Suprapubic skin (tissue), 4 donors: Measurements from ENCODE around the gene AP3B1. TPM values are rescaled to one million over a fixed set of nuclear protein-coding genes. Genes with fewer than 3 reads are reported as not detected.
"Not testable (repeated sequence)": the region's sequence is repeated elsewhere in the genome, so short reads cannot be mapped to it uniquely, and the experiment has no call there.

ENCODE experiments used
- DNase-seq, 2 donors: peaks; one replicate each; pipeline ENCODE4 v3.0.0-alpha.2; 2019; ENCODE audit warnings: low spot score in 2 of 2
- H3K27ac ChIP-seq: fragments of 200-600 bp; sonication (generic); one replicate; pipeline ENCODE4 v1.5.1; 2019
- H3K27me3 ChIP-seq: fragments of 200-600 bp; sonication (generic); one replicate; pipeline ENCODE4 v1.5.1; 2019
- H3K36me3 ChIP-seq: fragments of 200-600 bp; sonication (generic); one replicate; pipeline ENCODE4 v1.5.1; 2019
- H3K4me1 ChIP-seq: fragments of 200-600 bp; sonication (generic); one replicate; pipeline ENCODE4 v1.5.1; 2019
- H3K4me3 ChIP-seq: fragments of 200-600 bp; sonication (generic); one replicate; pipeline ENCODE4 v1.5.1; 2019; ENCODE audit warnings: mild to moderate bottlenecking
- H3K9me3 ChIP-seq: fragments of 200-600 bp; sonication (generic); one replicate; pipeline ENCODE4 v1.5.1; 2019
- EP300 ChIP-seq: sonication (generic); formaldehyde crosslinking; IDR thresholded peaks from one replicate; pipeline ENCODE4 v1.6.1; 2017; ENCODE audit warnings: antibody characterized with exemption
- POLR2A ChIP-seq, 2 donors: fragments of 450-650 bp; IDR thresholded peaks; one replicate each; pipeline ENCODE4 v1.6.1; 2017; ENCODE audit warnings: antibody characterized with exemption in 2 of 2, mild to moderate bottlenecking in 2 of 2, moderate library complexity in 2 of 2
- POLR2AphosphoS5 ChIP-seq, 3 donors: sonication (generic); formaldehyde crosslinking; IDR thresholded peaks; one replicate each; pipeline ENCODE4 v1.6.1; 2017; ENCODE audit warnings: antibody characterized with exemption in 3 of 3
- WGBS: methylation state at CpG from one replicate; pipeline ENCODE4 v1.1.5; 2018; 5-methylcytosine and 5-hydroxymethylcytosine counted together
- total RNA-seq, 4 donors: library from RNA; depleted of rRNA; stranded (reverse); fragments of >200 nt; gene quantifications; one replicate each; pipeline ENCODE4 v1.1.0, GENCODE V29; 2016
- TF ChIP-seq, protein P1 (sequence below), 2 donors: fragments of 200-600 bp in 1 of 2; fragments of 450-650 bp in 1 of 2; sonication (generic) in 1 of 2; IDR thresholded peaks; one replicate each; pipeline ENCODE4 v1.5.1; 2016 to 2019; ENCODE audit warnings: antibody characterized with exemption in 2 of 2, mild to moderate bottlenecking in 1 of 2, moderate library complexity in 1 of 2

AP3B1 gene
- total RNA-seq, 4 donors from 2014 or later, result 32.2 to 44.0 (median 33.1) TPM

DNA sequence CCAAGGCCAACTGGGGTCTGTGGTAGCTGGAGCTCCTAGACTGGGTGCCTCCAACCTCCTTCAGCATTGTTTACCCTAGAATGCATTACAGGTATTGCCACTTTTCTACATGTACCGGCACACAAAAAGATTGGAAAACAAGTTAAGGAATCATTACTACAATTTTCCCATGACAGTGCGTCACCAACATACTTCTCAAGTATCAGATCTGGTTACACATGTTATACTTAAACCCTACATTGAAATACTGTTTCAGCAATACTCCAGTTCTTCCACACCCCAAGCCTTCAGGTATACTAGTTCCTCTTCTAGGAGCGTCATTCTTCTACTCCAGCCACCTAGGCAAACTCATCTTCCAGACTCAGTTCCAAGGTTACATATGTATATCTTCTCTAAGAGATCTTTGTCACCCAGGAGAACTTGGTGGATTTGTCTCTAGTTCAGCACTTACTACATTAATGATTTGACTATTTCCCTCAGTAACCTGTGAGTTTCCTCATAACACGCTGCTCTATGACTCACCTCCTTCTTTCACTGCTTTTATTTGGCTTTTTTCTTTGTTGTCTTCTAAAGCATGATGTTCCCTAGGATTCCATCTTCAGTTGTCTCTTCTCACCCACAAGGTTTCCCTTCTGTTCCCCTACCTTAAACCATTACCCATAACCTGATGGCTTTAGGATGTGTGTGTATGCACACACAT lies 217.0 kb downstream of the AP3B1 start:
- TF ChIP-seq POLR2A (IDR thresholded peaks at IDR 0.05) (no peak), POLR2AphosphoS5 (IDR thresholded peaks at IDR 0.05) (no peak)
- TF ChIP-seq, protein P1, sequence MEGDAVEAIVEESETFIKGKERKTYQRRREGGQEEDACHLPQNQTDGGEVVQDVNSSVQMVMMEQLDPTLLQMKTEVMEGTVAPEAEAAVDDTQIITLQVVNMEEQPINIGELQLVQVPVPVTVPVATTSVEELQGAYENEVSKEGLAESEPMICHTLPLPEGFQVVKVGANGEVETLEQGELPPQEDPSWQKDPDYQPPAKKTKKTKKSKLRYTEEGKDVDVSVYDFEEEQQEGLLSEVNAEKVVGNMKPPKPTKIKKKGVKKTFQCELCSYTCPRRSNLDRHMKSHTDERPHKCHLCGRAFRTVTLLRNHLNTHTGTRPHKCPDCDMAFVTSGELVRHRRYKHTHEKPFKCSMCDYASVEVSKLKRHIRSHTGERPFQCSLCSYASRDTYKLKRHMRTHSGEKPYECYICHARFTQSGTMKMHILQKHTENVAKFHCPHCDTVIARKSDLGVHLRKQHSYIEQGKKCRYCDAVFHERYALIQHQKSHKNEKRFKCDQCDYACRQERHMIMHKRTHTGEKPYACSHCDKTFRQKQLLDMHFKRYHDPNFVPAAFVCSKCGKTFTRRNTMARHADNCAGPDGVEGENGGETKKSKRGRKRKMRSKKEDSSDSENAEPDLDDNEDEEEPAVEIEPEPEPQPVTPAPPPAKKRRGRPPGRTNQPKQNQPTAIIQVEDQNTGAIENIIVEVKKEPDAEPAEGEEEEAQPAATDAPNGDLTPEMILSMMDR (IDR thresholded peaks at IDR 0.05), result no peak
- 93% methylated on average over 4 of the region's 4 CpGs for WGBS
- Histone ChIP-seq H3K4me1 (no peaks in the 10 kb centered on the region), H3K27me3 (no peaks in the 10 kb centered on the region), H3K4me3 (no peak overlapping the region), H3K36me3 (no peaks in the 10 kb centered on the region), H3K27ac (no peak overlapping the region), H3K9me3 (no peaks in the 10 kb centered on the region)
- DNase-seq, result no peak

DNA sequence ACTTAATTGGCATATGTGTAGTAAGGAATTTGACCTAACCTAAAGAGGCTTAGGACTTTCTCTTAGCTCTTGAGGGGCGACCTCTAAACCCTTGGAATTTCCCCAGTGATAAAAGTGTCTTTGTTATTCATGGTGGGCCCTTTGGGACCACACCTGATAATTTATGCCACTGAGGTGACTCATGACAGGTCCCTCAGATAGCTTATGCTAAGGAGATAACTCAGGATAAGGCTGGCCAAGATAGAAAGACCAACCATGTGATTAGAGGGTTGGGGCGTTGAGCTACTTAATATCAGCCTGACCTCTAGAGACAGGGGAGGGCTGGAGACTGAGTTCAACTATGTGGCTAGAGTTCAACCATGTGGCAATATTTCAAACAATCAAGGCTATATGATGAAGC lies 218.1 kb downstream of the AP3B1 start:
- no peak overlapping the region for H3K27ac ChIP-seq
- no peaks in the 10 kb centered on the region for H3K36me3 ChIP-seq
- 82% methylated on average over 2 of the region's 2 CpGs for WGBS
- no peaks in the 10 kb centered on the region for H3K27me3 ChIP-seq
- no peak overlapping the region for H3K4me3 ChIP-seq
- no peak for DNase-seq
- no peaks in the 10 kb centered on the region for H3K4me1 ChIP-seq
- no peaks in the 10 kb centered on the region for H3K9me3 ChIP-seq
- TF ChIP-seq EP300 (no peak), POLR2AphosphoS5 (IDR thresholded peaks at IDR 0.05) (no peak), POLR2A (IDR thresholded peaks at IDR 0.05) (no peak)
- TF ChIP-seq, protein P1 (IDR thresholded peaks at IDR 0.05), result no peak

DNA sequence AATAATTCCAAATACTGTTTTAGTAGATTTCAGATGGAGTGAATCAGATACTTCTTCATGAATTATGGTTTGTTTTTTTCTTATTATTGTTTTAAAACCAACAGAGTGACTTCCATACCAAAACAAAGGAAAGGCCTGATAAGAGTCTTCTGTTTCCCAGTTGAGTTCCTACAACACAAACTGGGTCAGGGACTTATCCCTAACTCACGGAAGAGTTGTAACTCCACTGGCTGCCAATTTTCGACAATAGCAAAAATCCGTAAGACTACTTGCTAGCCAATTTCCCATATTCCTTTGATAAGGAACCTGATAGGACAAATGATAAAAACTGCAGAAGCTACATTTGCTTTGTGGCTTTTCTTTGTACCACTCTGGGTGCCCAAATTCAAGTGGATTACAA lies 219.2 kb downstream of the AP3B1 start:
- Histone ChIP-seq H3K4me3 (no peak overlapping the region), H3K4me1 (no peaks in the 10 kb centered on the region), H3K27ac (no peak overlapping the region), H3K36me3 (no peaks in the 10 kb centered on the region), H3K9me3 (no peaks in the 10 kb centered on the region), H3K27me3 (no peaks in the 10 kb centered on the region)
- no peak for DNase-seq
- TF ChIP-seq EP300, result no peak
- TF ChIP-seq POLR2A (IDR thresholded peaks at IDR 0.05), result no peak
- TF ChIP-seq POLR2AphosphoS5 (IDR thresholded peaks at IDR 0.05), result no peak
- TF ChIP-seq, protein P1 (IDR thresholded peaks at IDR 0.05), result no peak
- 98% methylated on average over 3 of the region's 3 CpGs for WGBS

DNA sequence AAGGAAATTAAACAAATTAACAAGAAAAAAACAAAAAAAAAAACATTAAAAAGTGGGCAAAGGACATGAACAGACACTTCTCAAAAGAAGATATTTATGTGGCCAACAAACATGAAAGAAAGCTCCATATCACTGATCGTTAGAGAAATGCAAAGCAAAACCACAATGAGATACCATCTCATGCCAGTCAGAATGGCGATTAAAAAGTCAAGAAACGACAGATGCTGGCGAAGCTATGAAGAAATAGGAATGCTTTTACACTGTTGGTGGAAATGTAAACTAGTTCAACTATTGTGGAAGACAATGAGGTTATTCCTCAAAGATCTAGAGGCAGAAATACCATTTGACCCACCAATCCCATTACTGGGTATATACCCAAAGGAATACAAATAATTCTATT lies 223.8 kb downstream of the AP3B1 start:
- not testable (repeated sequence) for H3K9me3 ChIP-seq, H3K4me3 ChIP-seq, H3K4me1 ChIP-seq, H3K36me3 ChIP-seq, H3K27me3 ChIP-seq, H3K27ac ChIP-seq, DNase-seq
- 88% methylated on average over 4 of the region's 4 CpGs for WGBS

DNA sequence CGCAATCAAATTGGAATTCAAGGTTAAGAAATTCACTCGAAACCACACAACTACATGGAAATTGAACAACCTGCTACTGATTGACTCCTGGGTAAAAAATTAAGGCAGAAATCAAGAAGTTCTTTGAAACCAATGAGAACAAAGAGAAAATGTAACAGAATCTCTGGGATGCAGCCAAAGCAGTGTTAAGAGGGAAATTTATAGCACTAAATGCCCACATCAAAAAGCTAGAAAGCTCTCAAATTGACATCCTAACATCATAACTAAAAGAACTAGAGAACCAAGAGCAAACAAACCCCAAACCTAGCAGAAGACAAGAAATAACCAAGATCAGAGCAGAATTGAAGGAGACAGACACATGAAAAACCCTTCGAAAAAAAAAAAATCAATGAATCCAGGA lies 226.9 kb downstream of the AP3B1 start:
- 96% methylated on average over 3 of the region's 3 CpGs for WGBS
- H3K36me3 ChIP-seq, H3K4me3 ChIP-seq, H3K27me3 ChIP-seq, H3K9me3 ChIP-seq, DNase-seq, H3K4me1 ChIP-seq, H3K27ac ChIP-seq: not testable (repeated sequence)

DNA sequence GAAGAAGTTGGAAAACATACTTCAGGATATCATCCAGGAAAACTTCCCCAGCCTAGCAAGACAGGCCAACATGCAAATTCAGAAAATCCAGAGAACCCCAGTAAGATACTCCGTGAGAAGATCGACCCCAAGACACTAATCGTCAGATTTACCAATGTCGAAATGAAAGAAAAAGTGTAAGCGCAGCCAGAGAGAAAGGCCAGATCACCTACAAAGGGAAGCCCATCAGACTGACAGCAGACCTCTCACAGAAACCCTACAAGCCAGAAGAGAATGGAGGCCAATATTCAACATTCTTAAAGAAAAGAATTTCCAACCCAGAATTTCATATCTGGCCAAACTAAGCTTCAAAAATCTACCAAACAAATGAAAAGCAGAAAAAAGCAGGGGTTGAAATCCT lies 227.8 kb downstream of the AP3B1 start:
- not testable (repeated sequence) for H3K4me1 ChIP-seq, H3K27me3 ChIP-seq, H3K4me3 ChIP-seq, H3K27ac ChIP-seq, H3K9me3 ChIP-seq, DNase-seq, H3K36me3 ChIP-seq
- WGBS, result 94% methylated on average over 5 of the region's 5 CpGs

DNA sequence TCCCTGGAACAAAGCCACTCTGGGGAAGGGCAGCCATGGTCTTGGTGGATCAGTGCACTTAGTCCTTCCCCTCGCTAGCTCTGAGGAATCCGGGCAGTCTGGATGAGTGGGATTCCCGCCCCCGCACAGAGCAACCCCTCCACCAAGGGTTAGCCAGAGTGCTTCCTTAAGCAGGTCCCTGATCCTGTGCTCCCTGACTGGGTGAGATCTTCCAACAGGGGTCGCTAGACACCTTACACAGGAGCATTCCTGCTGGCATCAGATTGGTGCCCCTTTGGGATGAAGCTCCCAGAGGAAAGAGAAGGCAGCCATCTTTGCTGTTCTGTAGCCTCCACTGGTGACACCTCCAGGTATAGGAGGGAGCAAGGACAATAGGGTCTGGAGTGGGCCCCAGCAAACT lies 228.8 kb downstream of the AP3B1 start:
- no peak for TF ChIP-seq POLR2A (IDR thresholded peaks at IDR 0.05)
- TF ChIP-seq, protein P1 (IDR thresholded peaks at IDR 0.05), result no peak
- TF ChIP-seq EP300, result no peak
- no peak for TF ChIP-seq POLR2AphosphoS5 (IDR thresholded peaks at IDR 0.05)
- no peak overlapping the region for H3K4me3 ChIP-seq
- H3K27ac ChIP-seq, result no peak overlapping the region
- H3K9me3 ChIP-seq, result peaks cover 6% of the 10 kb centered on the region
- no CpG with 5 or more reads among the region's 5 CpGs for WGBS
- H3K27me3 ChIP-seq, result no peaks in the 10 kb centered on the region
- H3K4me1 ChIP-seq, result no peaks in the 10 kb centered on the region
- H3K36me3 ChIP-seq, result no peaks in the 10 kb centered on the region
- no peak for DNase-seq
